NCI-H82 (cell line): Measurements from ENCODE around the gene PAK5.
A peak's percentile ranks its signal among the peaks of the same experiment; 100 is the strongest.

Source experiments
- DNase-seq: peaks from one replicate; lab custom pipeline; 2025; lab: John Stamatoyannopoulos, UW

Gene PAK5

DNA sequence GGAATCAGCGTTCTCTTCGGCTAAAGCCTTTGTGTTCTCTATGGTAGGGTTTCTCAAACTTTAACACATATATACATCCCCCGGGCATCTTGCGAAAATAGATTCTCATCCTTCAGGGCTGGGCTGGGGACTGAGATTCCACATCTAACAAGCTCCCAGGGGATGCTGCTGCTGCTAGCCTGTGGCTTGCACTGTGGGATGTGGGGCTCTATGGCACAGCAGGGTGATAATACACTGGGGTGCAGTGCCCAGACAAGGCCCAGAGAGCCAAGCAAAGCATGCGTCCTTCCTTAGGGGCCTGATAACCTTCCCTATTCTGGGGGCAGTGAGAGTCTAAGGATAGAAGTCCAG lies 222.4 kb downstream of the PAK5 start:
- no peak for DNase-seq

DNA sequence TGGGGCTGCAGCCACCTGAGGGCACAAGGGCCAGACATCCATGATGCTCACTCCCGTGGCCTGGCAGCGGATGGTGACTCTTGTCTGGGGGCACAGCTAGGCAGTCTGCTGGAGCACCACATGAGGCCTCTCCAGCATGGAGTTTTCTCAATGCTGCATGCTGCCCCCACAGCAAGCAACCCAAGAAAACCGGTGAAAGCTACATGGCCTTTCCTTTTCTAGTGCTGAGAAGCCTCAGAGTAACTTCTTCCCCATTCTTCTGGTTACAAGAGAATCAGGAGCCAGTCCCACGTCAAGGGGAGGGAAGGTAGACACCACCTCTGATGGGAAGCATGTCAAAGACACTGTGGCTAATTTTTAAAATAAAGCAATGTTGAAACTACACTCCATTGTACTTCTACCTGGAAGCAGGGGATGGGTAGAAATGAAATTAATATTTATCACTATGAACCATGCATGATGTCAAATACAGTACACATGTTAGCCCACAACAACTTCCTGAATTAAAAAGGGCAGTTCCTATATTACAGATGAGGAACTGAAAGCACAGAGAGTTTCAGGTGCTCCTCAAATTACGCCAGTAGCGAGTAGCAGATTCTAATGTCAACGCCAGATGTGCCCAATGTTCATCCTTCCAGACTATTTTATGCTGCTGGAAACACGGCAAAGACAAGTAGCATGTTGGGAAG lies 223.0 kb downstream of the PAK5 start:
- no peak for DNase-seq

DNA sequence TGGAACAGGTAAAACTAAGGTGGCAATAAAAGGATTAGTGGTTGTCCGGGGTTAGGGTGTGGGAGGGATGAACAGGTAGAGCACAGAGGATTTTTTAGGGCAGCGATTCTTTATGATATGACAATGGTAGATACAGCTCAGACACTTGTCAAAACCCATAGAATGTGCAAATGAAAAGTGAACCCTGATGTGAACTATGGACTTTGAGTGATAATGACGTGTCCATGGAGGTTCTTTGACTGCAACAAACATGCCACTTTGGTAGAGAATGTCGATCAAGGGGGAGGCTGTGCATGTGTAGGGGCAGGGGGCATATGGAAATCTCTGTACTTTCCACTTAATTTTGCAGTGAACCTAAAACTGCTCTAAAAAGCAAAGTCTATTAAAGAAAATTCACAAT lies 223.8 kb downstream of the PAK5 start:
- DNase-seq, result no peak

DNA sequence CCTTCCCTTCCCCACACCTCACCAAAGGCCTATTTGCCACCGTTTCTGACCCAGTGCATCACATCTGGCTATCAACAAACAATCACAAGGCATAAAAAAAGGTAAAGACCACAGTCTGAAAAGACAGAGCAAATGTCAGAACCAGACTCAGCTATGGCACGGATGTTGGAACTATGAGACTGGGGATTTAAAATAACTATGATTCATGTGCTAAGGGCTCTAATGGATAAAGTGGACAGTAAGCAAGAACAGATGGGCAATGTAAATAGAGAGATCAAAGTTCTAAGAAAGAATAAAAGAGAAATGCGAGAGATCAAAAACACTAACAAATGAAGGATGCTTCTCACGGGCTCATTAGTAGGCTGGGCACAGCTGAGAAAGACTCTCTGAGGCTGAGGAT lies 225.0 kb downstream of the PAK5 start:
- DNase-seq, result no peak

DNA sequence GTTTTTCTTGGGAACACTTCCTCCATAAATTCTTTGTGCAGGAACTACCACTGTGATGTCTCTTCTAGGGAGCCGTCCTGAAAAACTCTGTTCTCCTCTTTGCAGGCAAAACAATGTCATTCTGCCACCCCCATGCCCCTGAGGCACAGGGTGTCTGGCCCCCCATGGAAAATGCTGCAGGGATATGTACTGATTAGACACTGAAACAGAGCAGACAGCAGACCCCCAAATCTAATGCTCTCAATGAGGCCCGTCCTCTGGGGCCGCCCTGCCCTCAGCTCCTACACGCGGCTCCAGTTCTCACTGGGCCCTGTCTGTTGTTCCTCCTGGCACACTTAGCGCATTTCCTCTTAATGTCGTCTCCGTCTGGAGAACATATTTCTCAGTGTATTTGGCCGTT lies 227.0 kb downstream of the PAK5 start:
- DNase-seq, result no peak

DNA sequence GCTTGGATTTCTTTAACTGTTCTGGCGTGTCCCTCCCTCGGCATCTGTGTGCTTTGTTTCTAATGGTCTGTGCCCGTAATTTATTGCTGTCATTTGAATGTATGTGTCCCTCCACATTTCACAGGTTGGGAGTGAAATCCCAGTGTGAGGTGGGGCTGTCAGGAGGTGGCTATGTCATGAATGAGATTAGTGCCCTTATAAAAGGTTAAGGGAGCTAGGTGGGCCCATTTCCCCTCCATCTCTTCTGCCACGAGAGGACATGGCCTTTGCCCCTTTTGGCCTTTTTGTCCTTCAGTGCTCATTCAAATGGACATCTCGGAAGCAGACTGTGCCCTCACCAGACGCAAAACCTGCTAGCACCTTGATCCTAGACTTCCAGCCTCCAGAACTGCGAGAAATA lies 228.2 kb downstream of the PAK5 start:
- no peak for DNase-seq

DNA sequence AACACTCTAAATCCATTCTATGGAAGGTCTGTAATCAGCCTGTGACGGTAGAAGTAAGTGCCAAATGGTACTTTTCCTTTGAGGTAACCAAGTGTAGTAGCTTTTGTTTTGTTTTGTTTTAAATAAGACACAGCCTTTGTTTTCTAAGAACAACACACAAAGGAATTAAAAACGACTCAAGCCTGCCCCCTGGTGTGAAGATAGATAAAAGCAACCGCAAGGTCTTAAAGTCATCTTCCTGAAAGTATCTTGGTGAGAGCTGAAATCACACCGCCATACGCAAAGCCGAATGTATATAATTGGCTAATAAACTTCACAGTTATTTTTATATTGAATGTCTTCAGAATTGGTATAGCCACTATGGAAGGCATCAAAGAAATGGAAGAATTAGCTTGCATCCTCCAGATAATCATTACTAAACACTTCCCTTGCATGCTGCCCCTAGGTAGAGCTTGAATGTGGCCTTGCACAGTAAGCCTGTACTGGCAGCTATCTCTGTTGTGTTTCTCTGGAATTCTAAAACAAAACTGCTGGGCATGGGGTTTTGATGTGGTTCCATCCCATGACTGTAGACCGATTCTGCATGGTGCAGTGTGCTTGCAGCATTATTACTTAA lies 228.9 kb downstream of the PAK5 start:
- peak; percentile 81 for DNase-seq

DNA sequence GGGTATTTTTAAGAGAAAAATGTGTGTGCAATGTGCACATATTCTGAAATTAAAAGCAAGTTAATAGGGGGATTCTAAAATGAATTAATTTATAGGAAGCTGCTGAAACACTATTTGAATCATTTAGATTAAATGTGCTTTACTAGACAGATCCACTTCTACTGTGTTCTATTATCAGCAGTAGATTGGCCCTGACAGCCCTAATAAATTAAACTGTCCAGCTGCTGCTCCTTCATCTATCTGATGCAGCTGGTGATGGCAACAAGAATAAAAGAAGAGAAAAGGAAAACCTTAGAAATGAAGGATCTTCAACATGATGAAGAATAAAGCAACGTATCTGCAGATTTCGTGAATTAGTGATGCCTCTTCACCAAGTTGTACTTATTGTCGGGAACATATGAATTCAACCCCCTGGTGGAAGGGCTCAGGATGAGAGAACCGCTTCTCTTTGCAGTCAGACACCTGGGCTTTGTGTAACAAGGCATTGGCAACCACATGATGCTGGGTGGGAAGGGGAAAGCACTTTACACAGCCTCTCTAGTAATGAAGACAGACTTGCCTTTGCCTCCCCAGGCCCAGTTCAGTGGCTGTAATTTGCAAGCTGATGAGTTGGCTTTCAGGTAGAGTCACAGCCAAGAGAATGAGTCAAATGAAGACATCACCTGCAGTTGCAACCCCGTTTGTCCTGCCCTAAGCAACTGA lies 230.1 kb downstream of the PAK5 start:
- DNase-seq, result no peak

DNA sequence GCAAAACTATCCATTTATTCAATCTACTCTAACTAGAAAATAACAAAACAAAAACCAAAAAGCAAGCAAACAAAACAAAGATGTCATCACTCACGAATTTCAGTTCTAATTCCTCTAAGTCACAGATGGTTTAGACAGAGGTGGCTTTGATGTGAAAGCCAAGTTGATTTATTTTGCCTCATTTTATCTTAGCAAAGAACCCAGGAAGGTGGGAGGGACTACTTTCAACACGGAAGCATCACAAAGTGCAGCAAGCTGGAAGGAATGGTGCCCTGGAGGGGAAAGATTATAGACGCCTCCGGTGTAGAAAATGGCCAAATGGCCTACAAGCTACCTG lies 236.1 kb downstream of the PAK5 start:
- no peak for DNase-seq

DNA sequence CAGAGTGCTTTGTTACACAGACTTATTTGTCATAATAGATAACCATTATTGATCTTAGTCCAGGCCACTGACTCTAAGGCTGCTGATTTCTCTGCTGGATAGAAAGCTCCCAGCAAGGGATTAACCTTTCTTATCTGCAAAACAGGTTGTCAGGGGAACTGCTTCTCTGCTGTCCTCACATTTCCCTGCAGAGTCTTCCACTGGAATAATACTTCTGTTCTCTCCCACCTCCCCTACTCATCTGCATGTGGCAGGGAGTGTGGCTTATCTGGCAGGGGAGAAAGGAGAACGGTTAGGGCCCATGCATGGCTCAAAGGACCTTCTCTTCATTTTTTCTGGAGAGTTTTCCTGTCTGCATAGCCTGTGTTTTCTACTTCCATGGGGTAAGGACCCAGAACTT lies 238.3 kb downstream of the PAK5 start:
- no peak for DNase-seq

DNA sequence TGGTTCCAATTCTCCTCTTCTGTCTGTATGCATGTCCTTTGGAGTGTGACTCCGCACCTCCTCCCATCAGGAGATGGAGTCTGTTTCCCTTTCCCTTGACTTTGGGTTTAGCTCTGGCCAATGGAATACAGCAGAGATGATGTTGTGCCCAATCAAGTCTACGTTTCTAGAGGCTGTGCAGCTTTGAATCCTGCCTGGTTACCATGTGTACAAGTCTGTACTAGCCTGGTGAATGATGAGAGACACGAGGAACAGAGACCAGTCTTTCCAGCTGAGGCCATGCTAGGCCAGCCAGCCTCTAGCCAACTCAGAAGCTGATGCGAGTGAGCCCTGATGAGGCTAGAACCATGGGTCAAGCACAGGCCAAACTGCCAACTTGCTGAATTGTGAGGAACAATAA lies 241.3 kb downstream of the PAK5 start:
- DNase-seq, result no peak

DNA sequence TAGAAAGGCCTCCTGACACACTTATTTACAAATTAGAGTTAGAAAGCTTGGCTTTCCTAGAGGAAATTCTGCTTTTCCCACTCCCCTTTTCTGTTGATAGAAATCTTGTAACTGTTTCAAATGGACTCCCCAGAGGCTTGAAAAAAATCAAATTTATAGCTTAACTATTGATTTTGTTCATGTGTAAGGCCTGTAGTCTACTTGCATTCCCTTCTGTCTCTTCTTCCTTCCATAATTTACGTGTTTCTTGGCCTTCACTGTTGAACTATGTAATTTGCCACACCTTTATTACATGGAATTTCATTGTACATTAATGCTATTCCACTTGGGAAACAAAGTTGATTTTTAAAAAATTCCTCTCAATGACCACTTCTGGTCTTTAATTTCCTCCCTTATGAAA lies 243.1 kb downstream of the PAK5 start:
- DNase-seq, result no peak

DNA sequence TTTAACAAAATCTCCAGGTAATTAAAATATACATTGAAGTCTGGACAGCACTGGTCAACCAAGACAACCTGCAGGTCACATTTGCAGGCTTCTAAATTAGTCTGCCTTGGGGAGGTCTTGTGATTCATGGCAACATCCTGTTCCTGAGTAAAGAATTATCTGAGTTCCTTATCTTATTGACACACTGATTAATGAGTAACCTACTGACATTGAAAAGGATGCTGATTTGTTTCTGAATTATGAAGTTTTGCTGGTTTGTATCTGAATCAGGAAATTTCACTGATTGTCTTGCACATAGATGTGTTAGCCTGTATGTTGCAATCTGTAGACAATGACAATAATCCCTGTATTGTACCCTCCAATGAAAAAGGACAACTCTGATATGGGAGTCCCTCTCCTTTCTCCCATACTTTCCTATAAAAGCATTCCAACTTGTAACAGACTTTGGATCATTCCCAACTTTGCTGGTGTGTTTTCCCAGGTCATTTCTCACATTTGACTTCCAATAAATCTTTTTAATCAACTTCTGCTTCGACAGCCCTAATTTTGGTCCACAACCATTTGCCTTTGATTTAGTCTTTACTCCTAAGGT lies 244.5 kb downstream of the PAK5 start:
- no peak for DNase-seq

DNA sequence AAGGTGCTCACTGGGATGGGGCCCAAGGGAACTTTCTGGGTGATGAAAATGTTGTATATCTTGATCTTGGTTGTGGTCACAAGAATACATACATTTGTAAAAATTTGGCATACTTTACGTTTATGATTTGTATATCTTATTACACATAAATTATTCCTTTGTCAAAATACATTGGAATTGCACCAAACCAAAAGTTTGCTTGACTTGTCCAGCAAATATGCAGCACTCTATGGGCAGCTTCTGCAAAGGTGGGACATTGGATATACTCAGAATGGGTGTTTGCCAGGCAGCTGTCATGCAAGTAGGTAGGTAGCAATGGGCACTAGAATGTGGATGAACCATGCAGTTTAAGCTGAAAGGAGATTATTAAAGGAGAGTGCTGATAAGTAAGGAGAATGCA lies 246.5 kb downstream of the PAK5 start:
- DNase-seq, result no peak

DNA sequence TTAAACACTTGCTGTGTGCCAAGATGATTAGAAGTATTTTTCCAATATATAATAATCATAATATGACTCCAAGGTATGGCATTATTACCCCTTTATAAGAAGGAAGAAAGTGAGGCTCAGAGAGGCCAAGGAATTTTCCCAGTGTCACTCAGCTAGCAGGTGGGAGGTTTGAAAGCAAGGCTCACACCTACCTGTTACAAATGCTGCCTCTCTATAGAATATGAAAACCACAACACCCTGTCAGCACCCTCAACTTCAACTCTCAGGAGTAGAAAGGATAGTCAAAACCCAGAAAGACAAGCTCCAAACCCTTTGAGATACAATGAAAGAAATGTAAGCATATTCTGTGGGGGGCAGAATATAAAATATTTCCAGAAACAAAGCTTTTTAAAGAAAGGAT lies 247.8 kb downstream of the PAK5 start:
- DNase-seq, result no peak

DNA sequence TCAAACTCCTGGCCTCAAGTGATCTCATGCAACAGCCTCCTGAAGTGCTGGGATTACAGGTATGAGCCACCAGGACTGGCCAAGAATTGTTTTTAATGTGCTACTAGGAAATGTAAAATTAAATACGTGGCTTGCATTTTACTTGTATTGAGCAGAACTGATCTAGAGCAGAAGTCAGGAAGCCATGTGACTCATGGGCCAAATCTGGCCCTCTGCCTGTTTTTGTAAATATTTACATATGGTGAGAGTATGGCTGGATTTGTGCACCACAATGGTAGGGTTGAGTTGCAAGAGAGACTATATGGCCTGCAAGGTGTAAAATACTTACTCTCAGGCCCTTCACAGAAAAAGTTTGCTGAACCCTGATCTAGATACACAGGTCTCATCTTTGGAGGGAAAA lies 248.7 kb downstream of the PAK5 start:
- no peak for DNase-seq

DNA sequence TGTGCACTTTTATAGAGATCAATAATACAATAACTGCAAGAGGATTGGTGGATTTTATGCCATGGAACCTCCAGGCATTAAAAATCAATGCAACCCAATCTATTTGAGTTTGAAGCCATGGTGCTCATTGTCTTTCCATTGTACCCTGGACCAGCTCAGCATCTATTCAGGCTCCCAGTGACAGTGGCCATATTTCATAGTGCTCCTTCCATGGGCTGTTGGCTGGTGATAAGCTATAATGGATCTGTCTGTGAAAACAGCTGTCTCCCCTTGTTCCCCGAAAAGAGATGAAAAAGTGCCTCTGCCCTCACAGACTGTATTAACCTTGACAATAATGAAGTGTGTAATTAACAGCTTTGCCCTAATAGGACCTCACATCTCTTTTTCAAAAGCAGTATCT lies 250.2 kb downstream of the PAK5 start:
- DNase-seq, result no peak

DNA sequence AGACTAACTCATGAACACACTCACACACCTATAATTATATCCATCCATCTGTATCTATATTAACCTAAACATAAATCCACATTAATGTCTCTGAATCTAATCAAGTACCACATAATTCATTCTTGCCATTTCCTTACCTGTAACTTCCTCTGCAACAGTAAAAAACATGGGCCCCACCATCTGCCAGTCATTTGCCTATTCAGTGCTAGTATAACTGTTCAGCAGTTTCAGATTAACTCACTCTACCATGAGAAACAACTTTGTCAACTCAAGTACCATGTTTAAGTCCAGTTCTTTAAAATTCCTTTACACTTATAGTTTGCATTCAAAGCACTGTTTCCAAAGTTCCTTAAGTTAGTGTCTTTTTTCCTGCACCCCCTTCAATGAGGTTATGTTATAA lies 255.7 kb downstream of the PAK5 start:
- no peak for DNase-seq

DNA sequence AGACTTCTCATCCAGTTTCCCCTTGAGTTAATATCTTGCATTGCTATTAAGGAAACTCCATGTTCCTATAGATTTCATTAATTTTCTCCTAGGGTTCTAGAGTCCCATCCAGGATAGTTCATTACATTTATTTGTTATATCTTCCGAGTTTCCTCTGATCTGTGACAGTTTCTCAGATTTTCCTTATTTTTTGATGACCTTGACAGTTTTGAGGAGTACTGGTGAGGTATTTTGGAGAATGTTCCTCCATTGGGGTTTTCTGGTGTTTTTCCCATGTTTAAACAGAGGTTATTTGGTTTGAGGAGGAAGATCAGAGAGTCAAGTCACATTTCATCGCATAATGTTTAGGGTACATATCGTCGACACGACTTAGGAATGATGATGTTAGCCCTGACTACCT lies 256.7 kb downstream of the PAK5 start:
- no peak for DNase-seq

DNA sequence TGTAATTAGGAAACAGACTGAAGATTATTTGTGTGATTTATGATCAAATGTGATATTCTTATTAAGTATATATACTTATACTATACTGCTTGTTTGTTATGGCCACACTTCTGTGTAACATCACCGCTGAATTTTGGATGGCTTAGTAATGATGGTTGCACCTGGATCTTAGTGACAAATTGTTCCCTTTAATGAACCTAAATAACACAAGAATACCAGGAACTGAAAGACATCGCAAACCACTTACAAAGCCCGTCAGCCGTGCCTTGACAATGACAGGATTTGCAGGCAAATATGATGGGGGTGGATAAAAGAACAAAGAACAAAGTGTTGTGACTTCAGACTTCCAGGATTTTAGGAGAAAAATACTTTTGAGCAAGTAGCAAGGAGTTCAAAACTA lies 257.4 kb downstream of the PAK5 start:
- DNase-seq, result no peak

DNA sequence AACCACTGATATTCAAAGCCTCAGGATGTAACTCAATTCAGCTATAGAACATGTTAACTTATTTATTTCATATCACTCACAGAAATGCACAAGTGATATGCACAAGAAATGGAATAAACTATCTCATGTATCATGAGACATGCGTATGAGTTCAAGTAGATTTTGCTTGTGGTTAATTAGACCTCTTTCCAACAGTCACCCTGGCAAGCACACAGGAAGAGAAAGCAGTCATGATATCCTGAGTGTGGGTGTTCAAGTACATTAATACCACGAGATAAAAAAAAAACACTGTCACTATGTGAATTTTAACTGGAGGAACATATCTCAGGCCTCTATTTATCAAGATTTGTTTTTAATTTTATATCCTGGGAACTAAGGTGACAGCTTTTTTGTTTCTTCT lies 260.3 kb downstream of the PAK5 start:
- no peak for DNase-seq

DNA sequence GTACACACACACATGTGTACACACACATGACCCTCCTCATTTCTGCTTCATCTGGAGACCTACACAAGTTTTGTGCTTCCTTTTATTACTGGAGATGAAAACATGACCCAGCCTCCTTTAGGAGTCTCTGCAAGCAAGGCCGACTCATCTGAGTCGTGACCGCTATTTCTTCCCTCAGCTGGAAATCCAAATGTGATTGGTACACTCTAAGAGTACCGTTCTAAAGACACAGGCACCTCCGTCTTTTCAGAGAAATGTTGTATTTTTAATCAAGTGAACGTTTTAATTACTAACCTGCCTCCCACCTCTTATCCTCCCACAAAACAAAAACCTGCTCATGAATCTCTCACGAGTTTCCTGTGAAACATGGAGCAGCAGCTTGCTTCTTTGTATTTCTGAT lies 261.5 kb downstream of the PAK5 start:
- DNase-seq, result no peak

DNA sequence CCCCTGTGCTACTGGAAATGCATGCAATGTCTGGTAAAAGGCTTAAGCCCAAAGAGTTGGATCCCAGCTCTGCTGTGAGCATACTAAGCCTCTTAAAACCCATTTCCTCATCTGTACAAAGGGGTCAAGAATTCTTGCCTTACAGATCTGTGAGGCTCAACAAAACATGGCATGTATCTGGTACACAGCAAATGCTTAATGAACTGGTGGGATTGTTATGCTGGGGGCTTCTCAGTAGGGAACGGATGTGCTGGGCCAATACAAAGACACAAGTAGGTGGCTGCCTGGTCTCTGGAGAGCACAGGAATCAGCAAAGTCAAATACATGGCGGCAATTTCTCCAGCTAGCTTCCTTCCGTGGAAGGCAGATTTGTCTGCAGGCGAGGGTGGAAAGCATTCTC lies 262.2 kb downstream of the PAK5 start:
- DNase-seq, result peak; percentile 53

DNA sequence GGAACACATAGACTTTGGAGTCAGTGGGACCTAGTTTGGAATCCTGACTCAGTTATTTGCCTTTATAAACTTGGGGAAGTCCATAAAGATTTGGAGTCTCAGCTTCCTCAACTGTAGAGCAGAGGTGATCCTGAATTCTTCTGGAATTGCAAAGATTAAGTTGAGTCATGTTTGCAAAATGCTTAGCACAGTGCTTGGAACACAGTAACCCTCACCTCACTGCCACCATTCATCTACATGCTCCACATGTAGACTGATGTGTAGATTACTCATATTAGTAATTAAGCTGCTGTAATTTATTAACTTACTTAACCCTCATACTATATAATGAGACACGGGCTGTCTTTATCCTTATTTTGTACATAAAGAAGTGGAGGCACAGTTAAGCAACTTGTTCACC lies 263.0 kb downstream of the PAK5 start:
- no peak for DNase-seq
